Measurements from ENCODE around the gene APOBEC3F.

DNA sequence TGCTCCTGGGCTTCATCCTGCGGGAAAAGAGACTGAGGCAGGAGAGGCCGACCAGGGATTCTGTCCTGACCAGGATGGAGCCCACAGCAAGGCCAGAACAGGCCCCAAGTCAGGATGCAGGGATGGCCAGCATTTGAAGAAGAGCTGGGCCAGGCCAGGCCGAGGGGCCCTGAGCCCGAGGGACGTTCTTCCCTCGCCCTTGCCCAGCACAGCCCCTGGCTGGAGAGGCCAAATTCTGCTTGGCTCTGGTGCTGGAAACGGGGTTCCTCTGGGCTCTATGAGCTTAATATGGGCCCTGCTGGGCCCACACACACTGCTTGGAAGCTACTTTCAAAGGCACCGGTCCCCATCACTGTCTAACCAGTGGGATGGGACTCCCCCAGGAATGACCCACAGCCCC is 44.0 kb downstream of the APOBEC3F start:
- no peak for TF ChIP-seq POLR2A (IDR thresholded peaks at IDR 0.05)
- TF ChIP-seq, protein P1, sequence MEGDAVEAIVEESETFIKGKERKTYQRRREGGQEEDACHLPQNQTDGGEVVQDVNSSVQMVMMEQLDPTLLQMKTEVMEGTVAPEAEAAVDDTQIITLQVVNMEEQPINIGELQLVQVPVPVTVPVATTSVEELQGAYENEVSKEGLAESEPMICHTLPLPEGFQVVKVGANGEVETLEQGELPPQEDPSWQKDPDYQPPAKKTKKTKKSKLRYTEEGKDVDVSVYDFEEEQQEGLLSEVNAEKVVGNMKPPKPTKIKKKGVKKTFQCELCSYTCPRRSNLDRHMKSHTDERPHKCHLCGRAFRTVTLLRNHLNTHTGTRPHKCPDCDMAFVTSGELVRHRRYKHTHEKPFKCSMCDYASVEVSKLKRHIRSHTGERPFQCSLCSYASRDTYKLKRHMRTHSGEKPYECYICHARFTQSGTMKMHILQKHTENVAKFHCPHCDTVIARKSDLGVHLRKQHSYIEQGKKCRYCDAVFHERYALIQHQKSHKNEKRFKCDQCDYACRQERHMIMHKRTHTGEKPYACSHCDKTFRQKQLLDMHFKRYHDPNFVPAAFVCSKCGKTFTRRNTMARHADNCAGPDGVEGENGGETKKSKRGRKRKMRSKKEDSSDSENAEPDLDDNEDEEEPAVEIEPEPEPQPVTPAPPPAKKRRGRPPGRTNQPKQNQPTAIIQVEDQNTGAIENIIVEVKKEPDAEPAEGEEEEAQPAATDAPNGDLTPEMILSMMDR (IDR thresholded peaks at IDR 0.05): no peak
